ENCODE data around the gene FPGS. TPM values are rescaled to one million over a fixed set of nuclear protein-coding genes. Genes with fewer than 3 reads are reported as not detected.

FPGS gene
- total RNA-seq, 1 donor from 2014 or later = 68.9 TPM

GRCh38 chr9:127772603-127773002 lies 30.1 kb upstream of the FPGS start:
- no peaks in the 10 kb centered on the region for H3K9me3 ChIP-seq
- H3K4me1 ChIP-seq = peaks cover 22% of the 10 kb centered on the region
- no peaks in the 10 kb centered on the region for H3K36me3 ChIP-seq
- intact Hi-C loops (cut with DNase I) = no loop called here
- TF ChIP-seq CTCF (IDR thresholded peaks at IDR 0.05) = no peak
- no peak overlapping the region for H3K27ac ChIP-seq
- no peak overlapping the region for H3K4me3 ChIP-seq
- no peaks in the 10 kb centered on the region for H3K27me3 ChIP-seq
- ATAC-seq (no peak), DNase-seq (no peak)

- Histone ChIP-seq H3K4me1 (peaks cover 20% of the 10 kb centered on the region), H3K27ac (no peak overlapping the region), H3K36me3 (no peaks in the 10 kb centered on the region), H3K27me3 (no peaks in the 10 kb centered on the region), H3K9me3 (no peaks in the 10 kb centered on the region), H3K4me3 (no peak overlapping the region)
- ATAC-seq (no peak), DNase-seq (no peak)
- no peak for TF ChIP-seq CTCF (IDR thresholded peaks at IDR 0.05)
- intact Hi-C loops (cut with DNase I) = no loop called here
Observed at GRCh38 chr9:127773272-127773671, 29.4 kb upstream of the FPGS start.

- no peak overlapping the region for H3K27ac ChIP-seq
- peaks cover 27% of the 10 kb centered on the region for H3K4me1 ChIP-seq
- no peaks in the 10 kb centered on the region for H3K9me3 ChIP-seq
- no peaks in the 10 kb centered on the region for H3K36me3 ChIP-seq
- no peaks in the 10 kb centered on the region for H3K27me3 ChIP-seq
- intact Hi-C loops (cut with DNase I) = no loop called here
- no peak for DNase-seq
- no peak overlapping the region for H3K4me3 ChIP-seq
- TF ChIP-seq CTCF (IDR thresholded peaks at IDR 0.05) = no peak
- no peak for ATAC-seq
Observed at GRCh38 chr9:127773981-127774380, 28.7 kb upstream of the FPGS start.

GRCh38 chr9:127776195-127776923 lies 26.3 kb upstream of the FPGS start:
- ATAC-seq = peak; percentile 62
- Histone ChIP-seq H3K4me3 (peak overlapping the region; percentile 43), H3K4me1 (peaks cover 19% of the 10 kb centered on the region), H3K36me3 (no peaks in the 10 kb centered on the region), H3K27me3 (no peaks in the 10 kb centered on the region), H3K27ac (peak overlapping the region; percentile 30), H3K9me3 (no peaks in the 10 kb centered on the region)
- DNase-seq = peak; percentile 73
- intact Hi-C loops (cut with DNase I) = no loop called here
- TF ChIP-seq CTCF (IDR thresholded peaks at IDR 0.05) = no peak

GRCh38 chr9:127776924-127777289 lies 25.8 kb upstream of the FPGS start:
- H3K27me3 ChIP-seq = no peaks in the 10 kb centered on the region
- no peaks in the 10 kb centered on the region for H3K9me3 ChIP-seq
- no peak for ATAC-seq
- no peak for TF ChIP-seq CTCF (IDR thresholded peaks at IDR 0.05)
- peak overlapping the region; percentile 43 for H3K4me3 ChIP-seq
- H3K36me3 ChIP-seq = no peaks in the 10 kb centered on the region
- peaks cover 15% of the 10 kb centered on the region for H3K4me1 ChIP-seq
- intact Hi-C loops (cut with DNase I) = no loop called here
- no peak for DNase-seq
- peak overlapping the region; percentile 30 for H3K27ac ChIP-seq
